ENCODE measurements around the gene RAE1.

Gene RAE1

GRCh38 chr20:57351042-57351783 is at the start of gene RAE1:
TSS of gene RAE1 (plus strand) at chr20:57351255. CDS start at chr20:57354039, 2,784 bp downstream.
- DNase-seq (ENCODE audit: low spot score): peak; percentile 98

DNA sequence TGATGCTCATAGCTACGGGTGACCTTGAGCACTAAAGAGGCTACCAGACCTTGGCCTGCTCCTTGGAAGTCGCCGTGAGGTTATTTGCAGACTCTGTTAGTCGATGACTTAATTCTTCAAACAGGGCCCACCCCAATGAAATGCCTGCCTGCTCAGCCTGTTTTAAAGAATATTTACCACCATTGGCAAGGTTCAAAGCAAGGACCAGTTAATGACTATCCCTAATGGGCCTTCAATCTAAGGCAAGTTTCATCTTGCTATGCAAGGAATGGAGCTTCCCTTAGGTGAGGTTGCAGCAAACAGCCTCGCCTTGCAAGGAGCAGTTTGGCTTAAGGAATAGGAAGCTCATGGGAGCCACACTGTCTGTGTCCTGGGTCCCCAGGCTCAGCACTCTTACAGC is 44.3 kb upstream of the RAE1 start:
- DNase-seq (ENCODE audit: low spot score): no peak

GRCh38 chr20:57308451-57309271 is 42.4 kb upstream of the RAE1 start:
- peak; percentile 42 for DNase-seq (ENCODE audit: low spot score)

- DNase-seq (ENCODE audit: low spot score): no peak
Measured at GRCh38 chr20:57309544-57310115, 41.4 kb upstream of the RAE1 start.

- no peak for DNase-seq (ENCODE audit: low spot score)
Measured at GRCh38 chr20:57310821-57311514, 40.1 kb upstream of the RAE1 start.

DNA sequence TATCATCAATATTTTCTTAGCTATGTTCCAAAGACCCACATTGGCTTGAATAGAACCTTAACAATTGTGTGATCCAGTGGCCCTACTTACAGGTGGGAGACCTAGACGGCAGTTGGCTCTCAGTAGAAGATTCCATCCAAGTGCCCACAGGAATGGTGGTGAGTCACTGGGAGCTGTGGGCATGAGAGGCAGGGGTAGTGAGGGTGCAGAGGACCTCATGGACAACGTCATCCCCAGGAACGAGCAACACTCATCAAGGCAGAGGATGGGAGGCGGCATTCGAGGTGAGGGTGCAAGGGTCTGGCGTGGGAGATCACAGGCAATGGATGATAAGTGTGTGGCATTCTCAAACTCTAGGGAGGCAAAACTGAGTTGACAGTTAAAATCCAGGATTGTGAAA is 38.9 kb upstream of the RAE1 start:
- DNase-seq (ENCODE audit: low spot score): no peak

GRCh38 chr20:57313230-57313629 is 37.8 kb upstream of the RAE1 start:
- DNase-seq (ENCODE audit: low spot score): no peak

DNA sequence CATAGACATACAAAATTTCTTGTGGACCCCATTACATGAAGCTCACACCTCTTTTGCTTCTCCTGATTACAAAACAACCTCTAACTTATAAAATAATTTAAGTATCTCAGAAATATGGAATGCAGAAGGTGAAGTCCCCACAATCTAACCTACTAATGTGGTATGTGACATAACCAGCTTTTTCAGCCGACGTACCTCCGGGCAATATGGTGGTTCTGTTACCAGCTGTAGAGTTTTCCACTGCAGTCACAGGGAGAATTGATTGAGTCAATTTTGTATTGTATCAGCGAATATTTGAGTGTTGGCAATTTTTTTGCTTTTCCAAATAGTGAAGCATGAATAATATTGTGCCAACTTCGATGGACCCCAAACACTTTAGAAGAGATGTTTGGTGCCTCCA is 37.1 kb upstream of the RAE1 start:
- DNase-seq (ENCODE audit: low spot score): no peak

GRCh38 chr20:57315083-57315975 is 35.7 kb upstream of the RAE1 start:
- DNase-seq (ENCODE audit: low spot score): peak; percentile 93

DNA sequence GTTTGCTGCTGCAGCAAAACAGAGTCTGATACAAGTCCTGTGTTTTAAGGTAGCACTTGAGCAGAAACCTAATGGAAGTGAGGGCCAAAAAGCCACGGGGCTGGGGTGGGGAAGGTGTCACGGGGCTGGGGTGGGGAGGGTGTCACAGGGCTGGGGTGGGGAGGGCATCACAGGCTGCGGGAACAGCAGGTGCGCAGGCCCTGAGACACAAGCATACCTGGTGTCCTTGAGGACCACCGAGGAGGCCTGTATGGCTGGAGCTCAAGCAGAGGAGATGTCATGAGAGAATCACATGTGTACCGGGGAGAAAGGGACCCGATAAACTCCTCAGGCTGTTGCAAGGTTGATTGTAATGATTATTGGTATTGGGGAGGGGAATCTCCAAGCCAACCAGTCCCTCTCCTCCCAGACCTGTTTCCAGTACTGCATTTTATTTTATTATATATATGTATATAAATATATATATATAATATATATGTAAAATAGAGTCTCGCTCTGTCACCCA is 35.0 kb upstream of the RAE1 start:
- DNase-seq (ENCODE audit: low spot score): peak; percentile 62

DNA sequence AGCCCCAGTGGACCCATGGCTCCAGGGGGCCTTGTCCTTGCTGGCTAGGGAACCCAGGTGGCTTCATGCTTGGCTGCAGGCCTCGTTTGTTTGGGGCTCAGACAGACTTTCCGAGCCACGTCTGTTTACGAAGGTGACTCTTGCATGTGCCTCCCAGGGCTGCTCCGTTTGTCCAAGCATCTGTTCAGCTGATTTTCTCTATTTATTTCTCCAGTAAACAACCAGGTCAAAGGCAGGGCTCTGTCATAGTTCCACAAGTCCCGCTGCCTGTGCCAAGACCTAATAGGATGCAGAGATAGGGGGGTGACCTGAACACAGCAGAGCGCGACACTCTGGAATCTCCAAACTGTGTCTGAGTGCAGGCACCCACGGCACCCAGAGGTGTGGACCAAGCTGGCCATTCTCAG is 34.3 kb upstream of the RAE1 start:
- DNase-seq (ENCODE audit: low spot score): peak; percentile 96

GRCh38 chr20:57317316-57317788 is 33.7 kb upstream of the RAE1 start:
- no peak for DNase-seq (ENCODE audit: low spot score)

DNA sequence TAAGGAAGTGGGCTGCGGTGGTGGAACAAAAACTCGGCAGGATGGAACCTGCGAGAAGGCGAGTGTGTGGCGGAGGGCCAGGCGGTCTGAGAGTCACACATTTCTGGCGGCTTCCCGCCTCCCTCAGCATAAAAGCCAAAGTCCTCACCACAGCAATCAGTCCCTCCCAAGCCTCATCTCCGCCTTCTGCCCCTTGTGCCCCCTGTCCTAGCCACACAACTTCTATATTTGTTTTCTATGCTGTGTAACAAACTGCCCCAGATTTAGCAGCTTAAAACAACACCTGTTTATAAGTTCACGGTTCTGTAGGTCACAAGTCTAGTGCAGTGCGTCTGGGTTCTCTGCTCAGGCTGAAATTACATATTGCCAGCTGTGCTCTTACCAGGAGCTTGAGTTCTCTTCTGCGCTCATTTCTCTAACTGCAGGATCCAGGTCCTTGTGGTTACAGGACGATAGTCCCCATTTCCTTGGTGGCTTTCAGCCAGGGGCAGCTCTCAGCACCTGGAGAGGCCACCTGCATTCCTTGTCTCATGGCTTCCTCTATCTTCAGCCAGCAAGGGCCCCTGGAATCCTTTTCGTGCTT is 33.2 kb upstream of the RAE1 start:
- DNase-seq (ENCODE audit: low spot score): peak; percentile 95

DNA sequence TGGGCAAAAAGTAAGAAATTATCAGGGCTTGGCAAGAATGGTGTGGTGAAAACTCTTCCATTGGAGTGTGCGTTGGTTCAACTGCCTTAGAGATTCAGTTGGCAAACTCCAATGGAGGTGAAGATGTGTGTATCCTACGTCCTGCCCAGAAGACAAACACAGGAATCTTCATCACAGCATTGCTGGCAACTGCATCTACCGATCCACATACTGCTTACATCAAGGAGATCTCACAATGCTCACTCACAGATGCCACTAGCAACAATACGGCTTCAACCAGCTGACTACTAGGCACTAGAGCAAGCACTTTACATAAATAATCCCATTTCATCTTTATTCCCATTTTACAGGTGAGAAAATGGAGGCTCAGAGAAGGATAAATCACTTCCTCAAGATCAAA is 31.5 kb upstream of the RAE1 start:
- no peak for DNase-seq (ENCODE audit: low spot score)

DNA sequence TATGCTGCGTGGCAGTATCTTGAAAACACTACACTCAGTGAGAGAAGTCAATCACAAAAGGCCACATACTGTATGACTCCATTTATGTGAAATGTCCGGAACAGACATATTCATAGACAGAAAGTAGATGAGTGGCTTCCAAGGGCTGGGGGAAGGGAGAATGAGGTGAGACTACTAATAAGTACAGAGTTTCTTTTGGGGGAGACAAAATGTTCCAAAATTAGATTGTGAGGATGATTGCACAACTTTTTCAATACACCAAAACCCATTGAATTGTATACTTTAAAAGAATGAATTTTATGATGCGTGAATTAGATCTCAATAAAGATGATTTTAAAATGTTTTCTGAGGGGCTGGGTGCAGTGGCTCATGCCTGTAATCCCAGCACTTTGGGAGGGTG is 30.7 kb upstream of the RAE1 start:
- no peak for DNase-seq (ENCODE audit: low spot score)

GRCh38 chr20:57321142-57321541 is 29.9 kb upstream of the RAE1 start:
- no peak for DNase-seq (ENCODE audit: low spot score)

- DNase-seq (ENCODE audit: low spot score): no peak
Measured at GRCh38 chr20:57322476-57322875, 28.6 kb upstream of the RAE1 start.

DNA sequence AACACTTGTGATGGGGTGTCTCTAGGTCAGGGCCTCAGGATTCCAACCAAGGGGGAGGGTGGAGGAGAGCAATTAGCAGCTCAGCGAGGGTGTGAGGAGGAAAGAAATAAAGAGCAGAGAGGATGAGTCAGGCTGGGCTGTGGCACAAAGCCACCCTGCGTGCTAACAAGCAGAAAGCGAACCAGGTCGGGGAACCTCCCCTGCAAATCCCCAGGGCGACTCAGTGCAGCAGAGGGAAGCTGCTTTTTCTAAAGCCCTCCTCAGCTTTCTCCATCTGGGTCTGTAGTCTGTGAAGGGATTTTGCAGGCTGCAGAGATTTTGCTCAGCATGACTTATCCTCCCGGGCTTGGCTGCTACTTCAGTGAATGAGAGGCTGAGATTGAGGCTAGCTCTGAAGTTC is 28.0 kb upstream of the RAE1 start:
- peak; percentile 60 for DNase-seq (ENCODE audit: low spot score)

GRCh38 chr20:57325632-57326356 is 25.3 kb upstream of the RAE1 start:
- peak; percentile 89 for DNase-seq (ENCODE audit: low spot score)

All from NAMALWA (cell line).